ENCODE data around the gene ARHGEF40.

DNA sequence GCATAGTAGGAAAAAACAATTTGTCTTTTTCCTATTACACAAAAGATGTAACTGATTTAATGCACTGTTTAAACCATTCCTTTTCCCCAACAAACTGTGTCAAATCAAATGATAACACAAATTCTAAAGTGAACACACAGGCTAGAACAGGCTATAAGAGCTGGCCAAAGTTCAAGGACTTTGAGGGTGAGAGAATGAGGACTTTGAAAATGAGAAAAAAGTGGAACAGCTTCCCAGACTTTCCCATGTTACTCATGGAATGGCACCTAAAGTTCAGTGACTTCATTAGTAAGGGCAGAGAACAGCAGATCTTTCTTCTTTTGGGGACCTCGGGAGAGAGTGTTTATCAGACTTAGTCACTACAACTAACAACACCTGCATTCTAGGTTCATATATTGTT lies 53.3 kb downstream of the ARHGEF40 start:
- TF ChIP-seq POLR2A (IDR thresholded peaks at IDR 0.05; ENCODE audit: low read depth, low read length), result no peak
- no peak for TF ChIP-seq TAF1 (IDR thresholded peaks at IDR 0.05; ENCODE audit: borderline replicate concordance, low read depth, low read length)

Data from GM12892 (cell line).